Measurements from ENCODE around the gene CASS4.

CASS4 gene

GRCh38 chr20:56403465-56403864 lies 8.6 kb upstream of the CASS4 start:
- TF ChIP-seq CREB1 (IDR thresholded peaks at IDR 0.05; ENCODE audit: low read depth) = no peak
- no peak for TF ChIP-seq TAF1 (IDR thresholded peaks at IDR 0.05; ENCODE audit: low read depth)
- TF ChIP-seq CEBPB (IDR thresholded peaks at IDR 0.05) = no peak
- no peak for TF ChIP-seq EP300 (IDR thresholded peaks at IDR 0.05; ENCODE audit: borderline replicate concordance)
- TF ChIP-seq REST (IDR thresholded peaks at IDR 0.05; ENCODE audit: low read depth) = no peak
- TF ChIP-seq EGR1 (IDR thresholded peaks at IDR 0.05) = no peak
- TF ChIP-seq TEAD4 (IDR thresholded peaks at IDR 0.05) = no peak

- TF ChIP-seq CEBPB (IDR thresholded peaks at IDR 0.05) (no peak), TEAD4 (IDR thresholded peaks at IDR 0.05) (no peak), MAX (IDR thresholded peaks at IDR 0.05) (no peak), TAF1 (IDR thresholded peaks at IDR 0.05; ENCODE audit: low read depth) (no peak), REST (IDR thresholded peaks at IDR 0.05; ENCODE audit: low read depth) (no peak), FOXM1 (IDR thresholded peaks at IDR 0.05; ENCODE audit: borderline replicate concordance, low read depth) (no peak), ZBTB7A (IDR thresholded peaks at IDR 0.05; ENCODE audit: low read depth) (no peak), YY1 (IDR thresholded peaks at IDR 0.05; ENCODE audit: low read depth) (no peak), CREB1 (IDR thresholded peaks at IDR 0.05; ENCODE audit: low read depth) (no peak), RAD21 (IDR thresholded peaks at IDR 0.05; ENCODE audit: low read depth) (no peak)
These were observed 5.2 kb upstream of the CASS4 start for GRCh38 chr20:56406910-56407309.

- TF ChIP-seq NFIC (IDR thresholded peaks at IDR 0.05) (no peak), FOXM1 (IDR thresholded peaks at IDR 0.05; ENCODE audit: borderline replicate concordance, low read depth) (no peak), CREB1 (IDR thresholded peaks at IDR 0.05; ENCODE audit: low read depth) (no peak), REST (IDR thresholded peaks at IDR 0.05; ENCODE audit: low read depth) (no peak), EP300 (IDR thresholded peaks at IDR 0.05; ENCODE audit: borderline replicate concordance) (no peak)
These were observed 2.5 kb upstream of the CASS4 start for GRCh38 chr20:56409521-56409920.

GRCh38 chr20:56409956-56410355 lies 2.1 kb upstream of the CASS4 start:
- TF ChIP-seq RAD21 (IDR thresholded peaks at IDR 0.05; ENCODE audit: low read depth) (no peak), NFIC (IDR thresholded peaks at IDR 0.05) (no peak), USF1 (IDR thresholded peaks at IDR 0.05) (no peak), TEAD4 (IDR thresholded peaks at IDR 0.05) (no peak), TCF12 (IDR thresholded peaks at IDR 0.05; ENCODE audit: low read depth) (no peak), CEBPB (IDR thresholded peaks at IDR 0.05) (no peak), MAX (IDR thresholded peaks at IDR 0.05) (no peak), REST (IDR thresholded peaks at IDR 0.05; ENCODE audit: low read depth) (no peak), FOXM1 (IDR thresholded peaks at IDR 0.05; ENCODE audit: borderline replicate concordance, low read depth) (no peak), EGR1 (IDR thresholded peaks at IDR 0.05) (no peak), CREB1 (IDR thresholded peaks at IDR 0.05; ENCODE audit: low read depth) (no peak)
